Measurements from ENCODE around the gene CDK5R1.

DNA sequence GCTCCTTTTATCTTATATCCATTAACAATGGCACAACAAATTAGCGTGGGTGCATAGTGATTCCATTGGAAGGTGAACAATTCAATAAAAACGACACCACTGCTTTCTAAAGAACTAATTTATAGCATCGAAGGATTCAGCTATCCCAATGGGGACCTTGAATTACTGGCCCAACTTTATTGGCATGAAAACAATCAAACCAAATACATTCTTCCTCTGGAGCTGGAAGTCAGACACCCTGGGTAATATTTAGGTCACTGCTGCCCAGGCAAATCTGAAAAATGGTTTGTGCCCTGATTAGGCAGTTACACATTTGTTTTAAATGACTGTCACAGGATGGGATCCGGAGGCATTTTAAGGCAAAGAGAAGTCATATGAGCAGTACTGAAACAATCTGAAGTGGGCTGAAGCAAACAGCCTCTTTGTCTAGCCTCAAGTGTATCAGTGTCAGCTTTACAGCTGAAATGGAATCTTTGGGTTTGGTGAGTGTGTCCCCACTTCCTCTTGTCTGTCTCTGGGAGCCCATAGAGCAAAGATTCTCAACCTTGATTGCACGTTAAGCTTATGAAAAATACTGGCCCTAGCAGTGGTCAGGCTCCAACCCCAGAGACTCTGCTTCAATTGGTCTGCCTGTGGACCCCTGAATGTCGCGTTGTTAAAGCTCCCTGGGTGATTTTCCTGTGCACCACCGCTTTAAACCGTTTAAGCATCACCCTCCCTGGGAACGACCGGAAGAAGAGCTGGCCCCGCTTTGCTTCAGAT is 30.3 kb downstream of the CDK5R1 start:
- TF ChIP-seq, protein P1, sequence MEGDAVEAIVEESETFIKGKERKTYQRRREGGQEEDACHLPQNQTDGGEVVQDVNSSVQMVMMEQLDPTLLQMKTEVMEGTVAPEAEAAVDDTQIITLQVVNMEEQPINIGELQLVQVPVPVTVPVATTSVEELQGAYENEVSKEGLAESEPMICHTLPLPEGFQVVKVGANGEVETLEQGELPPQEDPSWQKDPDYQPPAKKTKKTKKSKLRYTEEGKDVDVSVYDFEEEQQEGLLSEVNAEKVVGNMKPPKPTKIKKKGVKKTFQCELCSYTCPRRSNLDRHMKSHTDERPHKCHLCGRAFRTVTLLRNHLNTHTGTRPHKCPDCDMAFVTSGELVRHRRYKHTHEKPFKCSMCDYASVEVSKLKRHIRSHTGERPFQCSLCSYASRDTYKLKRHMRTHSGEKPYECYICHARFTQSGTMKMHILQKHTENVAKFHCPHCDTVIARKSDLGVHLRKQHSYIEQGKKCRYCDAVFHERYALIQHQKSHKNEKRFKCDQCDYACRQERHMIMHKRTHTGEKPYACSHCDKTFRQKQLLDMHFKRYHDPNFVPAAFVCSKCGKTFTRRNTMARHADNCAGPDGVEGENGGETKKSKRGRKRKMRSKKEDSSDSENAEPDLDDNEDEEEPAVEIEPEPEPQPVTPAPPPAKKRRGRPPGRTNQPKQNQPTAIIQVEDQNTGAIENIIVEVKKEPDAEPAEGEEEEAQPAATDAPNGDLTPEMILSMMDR (optimal IDR thresholded peaks at IDR 0.05 in 1 of 3, IDR thresholded peaks at IDR 0.05 in 1 of 3, conservative IDR thresholded peaks at IDR 0.05 in 1 of 3; ENCODE audit: extremely low read depth in 1 of 3, insufficient read depth in 2 of 3, low read length in 3 of 3), result no peak
- no peak for TF ChIP-seq EZH2 (IDR thresholded peaks at IDR 0.05; ENCODE audit: low read length)

Measured in keratinocyte (primary cell).